HG03025 (cell line): ENCODE data around the gene RHEX.
A peak's percentile ranks its signal among the peaks of the same experiment; 100 is the strongest.
"Not testable (repeated sequence)": the region's sequence is repeated elsewhere in the genome, so short reads cannot be mapped to it uniquely, and the experiment has no call there.

Experiments
- ATAC-seq: cut with Tn5 transposase; IDR thresholded peaks from one replicate; pipeline ENCODE4 v1.9.1; 2021; ENCODE audit warnings: mild to moderate bottlenecking, moderate library complexity; ENCODE audit not compliant: unreplicated experiment, low FRiP score

RHEX gene

DNA sequence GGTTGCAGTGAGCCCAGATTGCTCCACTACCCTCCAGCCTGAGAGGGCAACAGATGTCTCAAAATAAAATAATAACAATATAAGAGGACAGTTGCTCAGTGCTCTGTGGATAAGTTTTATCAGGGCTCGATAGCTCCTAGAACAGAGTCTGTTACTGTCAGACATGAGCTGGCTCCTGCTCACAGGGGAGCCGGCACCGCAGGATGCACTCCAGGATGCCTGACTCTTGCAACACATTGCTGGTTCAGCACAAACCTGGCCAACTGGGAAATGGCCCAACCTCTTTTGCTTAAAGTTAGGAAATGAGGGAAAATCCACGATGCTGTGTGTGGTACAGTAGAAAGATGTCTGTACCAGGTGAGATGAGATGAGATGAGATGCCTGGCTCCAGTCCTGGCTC lies 23.5 kb upstream of the RHEX start:
- ATAC-seq, result no peak

DNA sequence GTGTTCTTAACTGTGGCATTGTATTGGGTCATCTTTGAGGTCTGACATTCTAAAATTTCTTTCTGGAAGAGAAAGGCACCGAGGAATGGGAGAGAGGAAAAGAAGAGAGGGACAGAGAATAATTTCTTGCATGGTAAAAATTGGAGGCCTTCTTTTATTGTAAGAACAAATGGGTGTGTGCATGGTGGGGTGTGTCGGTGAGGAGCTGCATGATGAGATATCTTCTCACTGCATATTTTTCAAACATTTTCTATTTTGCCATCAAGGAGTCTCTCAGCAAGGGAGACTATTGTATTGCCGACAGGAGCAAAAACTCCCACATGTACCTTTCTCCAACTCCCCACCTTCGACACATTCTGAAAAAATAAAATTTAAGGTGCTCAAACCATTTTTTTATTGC lies 22.8 kb upstream of the RHEX start:
- ATAC-seq, result no peak

DNA sequence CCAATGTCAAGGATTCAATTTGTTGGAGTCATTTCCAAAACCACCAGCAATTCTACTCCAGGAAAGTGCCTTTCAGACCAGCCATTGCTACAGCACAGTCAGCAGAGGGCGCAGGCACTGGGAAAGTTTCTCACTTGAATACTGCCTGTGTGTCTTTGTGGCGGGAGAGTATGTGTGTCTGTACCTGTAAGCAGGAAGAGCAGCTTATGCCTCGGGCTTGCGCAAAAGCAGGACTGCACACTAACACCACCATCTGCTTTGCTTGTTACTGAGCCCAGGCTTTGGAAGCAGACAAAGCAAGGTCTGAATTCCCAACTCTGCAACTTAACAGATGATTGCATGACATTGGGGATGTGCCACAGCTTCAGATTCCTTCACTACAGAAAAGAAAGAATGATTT lies 22.3 kb upstream of the RHEX start:
- ATAC-seq, result no peak

DNA sequence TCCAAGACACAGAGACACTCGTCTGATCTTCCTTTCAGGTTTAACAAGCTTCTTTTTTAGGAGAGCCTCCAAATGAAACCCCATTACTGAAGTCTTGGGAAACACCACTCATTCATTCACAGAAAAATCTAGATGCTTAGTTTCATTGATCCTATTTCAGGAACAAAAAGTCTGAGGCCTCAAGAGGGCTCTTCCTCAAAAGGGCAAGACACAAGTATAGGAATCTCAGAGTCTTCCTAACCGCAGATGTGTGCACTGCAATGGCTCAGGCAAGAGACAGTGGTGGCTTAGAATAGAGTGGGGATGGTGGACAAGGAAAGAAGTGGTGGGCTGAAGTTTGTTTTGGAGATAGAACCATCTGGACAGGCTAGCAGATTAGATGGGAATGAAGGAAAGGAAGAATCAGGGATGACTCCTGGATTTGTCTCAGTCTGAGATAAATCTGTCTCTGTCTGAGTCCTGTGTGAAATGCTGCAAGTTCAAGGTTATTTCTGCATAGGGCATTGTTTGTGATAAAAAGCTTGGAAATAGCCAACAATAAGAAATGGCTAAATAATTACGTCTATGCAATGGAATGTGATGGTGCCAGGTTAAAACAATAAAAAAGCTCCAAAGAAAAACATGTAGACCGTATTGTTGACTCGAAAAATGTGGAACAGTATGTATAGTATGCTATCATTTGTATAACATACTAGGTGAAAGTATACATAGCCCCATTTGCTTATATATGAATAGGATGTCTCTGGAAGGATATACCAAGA lies 20.4 kb upstream of the RHEX start:
- no peak for ATAC-seq

DNA sequence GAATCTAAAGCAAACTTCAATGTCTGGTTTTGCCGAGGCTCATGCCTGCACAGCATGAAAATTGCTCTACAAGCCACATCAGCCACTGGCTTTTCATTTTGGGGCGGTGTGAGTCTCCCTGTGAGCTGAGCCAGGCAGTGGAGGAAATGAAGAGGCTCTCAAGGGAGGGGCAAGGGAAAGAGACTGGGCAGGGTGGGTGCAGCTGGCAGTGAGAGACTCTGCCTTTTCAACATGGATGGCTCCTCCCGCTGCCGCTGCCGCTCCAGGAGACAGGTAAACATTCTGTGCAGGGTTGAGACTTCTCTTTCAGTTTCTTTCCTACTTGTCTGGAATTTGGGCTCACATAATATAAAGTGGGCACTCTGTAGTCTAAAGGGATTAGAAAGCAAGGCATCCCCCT lies 17.9 kb upstream of the RHEX start:
- ATAC-seq, result no peak

DNA sequence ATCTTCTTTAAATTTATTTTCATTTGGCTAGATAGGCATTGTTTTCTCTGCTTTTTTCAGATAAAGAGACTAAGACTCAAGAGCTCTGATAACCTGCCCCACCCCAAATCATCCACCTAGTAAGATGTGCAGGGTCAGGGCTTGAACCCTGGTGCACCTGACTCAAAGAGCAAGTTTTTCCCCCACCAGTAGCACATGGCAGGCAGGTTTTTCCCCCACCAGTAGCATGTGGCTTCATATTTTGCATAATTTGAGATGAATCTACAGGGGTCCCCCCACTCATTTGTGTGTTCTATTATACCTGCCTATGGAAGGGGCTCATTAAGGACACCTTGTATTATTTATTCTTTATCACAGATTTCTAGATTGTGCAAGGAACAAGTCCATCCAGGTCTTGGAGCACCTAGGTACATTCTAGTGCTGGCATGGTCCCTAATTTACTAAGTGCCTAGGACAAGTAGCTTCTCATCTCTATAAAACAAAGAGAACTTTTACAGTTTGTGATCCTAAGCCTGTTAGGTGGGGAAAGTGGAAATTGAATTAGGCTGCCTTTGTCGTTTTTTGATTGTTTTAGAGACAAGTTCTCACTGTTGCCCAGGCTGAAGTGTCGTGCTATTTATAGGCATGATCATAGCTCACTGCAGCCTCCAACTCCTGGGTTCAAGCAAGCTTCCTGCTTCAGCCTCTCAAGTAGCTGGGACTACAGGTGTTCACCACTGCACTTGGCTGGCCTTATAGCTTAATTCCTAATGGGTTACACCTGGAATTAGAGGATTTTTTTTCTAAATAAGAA lies 16.1 kb upstream of the RHEX start:
- no peak for ATAC-seq

DNA sequence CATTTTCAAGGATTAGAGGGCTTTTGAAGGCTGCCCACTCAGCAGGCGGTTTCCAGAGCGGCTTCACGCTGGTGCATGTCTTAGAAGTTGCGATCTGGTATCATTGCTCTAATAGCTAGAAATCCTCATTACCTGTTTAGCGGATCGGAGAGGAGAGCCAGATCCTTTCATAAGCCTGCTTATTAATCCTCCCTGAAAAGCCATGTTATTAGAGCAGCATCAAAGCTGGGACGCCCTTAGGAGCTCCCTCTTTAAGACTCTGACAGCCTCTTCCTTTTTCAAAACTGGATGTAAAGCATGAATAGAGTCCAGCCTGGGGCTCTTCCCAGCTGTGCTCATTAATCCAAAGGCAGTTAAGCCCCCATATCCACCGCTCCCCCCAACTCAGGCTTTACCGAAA lies 15.4 kb upstream of the RHEX start:
- ATAC-seq, result no peak

DNA sequence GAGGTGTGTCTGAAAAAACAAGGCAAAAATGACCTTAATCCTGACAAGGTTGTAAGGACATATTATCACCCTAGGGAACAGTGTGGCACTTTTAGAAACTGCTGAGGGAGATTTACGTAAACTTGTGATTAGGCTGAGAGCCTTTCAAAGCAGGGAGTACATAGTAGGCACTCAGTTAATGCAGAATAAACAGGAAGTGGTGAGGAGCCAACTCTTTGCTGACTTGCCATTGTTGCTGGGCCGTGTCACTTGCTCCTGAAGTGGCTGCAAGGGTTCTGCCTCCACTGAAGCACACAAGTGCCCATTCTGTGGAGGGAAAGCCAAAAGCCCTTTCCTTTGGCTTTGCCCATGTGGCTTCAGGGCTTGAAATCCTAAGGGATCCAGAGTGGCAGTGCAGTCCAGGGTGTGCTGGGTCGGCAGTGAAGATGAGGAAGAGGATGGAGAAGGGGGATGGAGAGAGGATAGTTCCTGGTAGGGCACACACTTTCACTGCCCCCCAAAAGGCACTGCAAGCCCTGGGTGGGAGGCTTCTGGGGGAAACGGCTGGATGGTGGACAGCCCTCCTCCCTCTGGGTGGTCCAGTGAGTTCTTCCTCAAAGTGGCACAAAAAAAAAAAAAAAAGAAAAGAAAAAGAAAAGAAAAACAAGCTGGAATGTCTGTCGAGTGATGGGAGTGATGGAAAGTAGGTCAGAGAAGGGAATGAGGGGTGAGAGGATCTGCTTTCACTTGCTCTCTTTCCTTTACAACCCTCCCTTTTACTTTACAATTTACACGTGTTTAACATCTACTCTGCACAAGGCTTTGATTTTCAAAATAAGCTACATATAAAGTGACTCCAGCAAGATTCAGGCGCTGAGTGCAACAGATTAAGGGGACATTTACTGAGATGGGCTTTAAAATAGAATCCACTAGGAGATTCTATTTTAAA lies 13.7 kb upstream of the RHEX start:
- ATAC-seq, result no peak

DNA sequence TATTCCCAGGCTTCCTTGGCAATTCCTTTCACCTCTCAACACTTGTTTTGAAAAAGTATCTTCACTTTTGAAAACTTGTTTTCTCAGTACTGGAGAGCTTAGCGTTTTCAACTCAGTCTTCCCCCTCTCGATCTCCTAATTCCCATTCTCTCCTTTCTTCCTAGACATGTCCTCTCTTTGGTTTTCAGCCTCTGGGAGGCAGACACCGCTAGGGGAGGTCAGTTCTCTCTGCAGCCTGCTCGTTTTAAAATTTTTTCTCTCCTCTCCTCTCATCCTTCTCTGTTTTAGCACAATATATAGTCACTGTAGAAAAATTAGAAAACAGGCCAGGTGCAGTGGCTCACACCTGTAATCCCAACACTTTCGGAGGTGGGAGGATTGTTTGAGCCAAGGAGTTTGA lies 12.6 kb upstream of the RHEX start:
- no peak for ATAC-seq

DNA sequence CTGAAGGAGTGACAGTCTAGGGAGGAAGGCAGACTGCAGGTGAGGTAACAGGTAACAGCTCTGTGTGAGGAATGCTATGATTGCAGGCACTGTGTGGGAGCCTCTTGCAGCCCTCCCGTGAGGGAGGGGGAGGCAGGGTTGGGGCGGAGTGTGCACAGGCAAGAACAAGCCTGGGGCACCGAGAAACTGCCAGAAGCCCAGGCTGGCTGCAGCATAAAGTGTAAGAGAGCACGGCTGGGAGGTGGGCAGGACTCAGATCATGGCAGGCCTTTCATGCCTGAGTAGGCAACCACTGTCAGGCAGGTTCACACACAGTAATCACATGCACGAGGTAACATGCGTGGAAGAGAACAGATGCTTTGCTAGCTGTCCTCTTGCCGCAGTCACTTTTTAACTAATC lies 11.3 kb upstream of the RHEX start:
- no peak for ATAC-seq

DNA sequence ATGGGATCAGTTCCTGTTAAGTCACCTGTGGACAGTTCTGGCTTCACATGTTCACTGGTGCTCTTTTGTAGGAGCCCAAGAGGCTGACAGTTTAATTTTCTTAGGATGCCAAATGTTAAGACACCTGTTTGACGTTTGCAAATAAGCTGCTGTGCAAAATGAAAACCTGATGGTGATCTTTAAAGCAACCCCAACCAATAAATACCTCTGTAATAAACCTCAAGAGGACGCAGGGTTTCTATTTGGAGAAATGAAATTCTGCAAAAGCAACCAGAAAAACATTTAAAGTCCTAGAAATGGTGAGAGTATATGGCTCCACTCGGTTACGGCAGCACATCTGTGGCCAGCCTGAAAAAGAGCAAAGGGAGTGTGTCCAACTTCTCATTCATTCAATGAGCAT lies 5.7 kb upstream of the RHEX start:
- ATAC-seq, result no peak

DNA sequence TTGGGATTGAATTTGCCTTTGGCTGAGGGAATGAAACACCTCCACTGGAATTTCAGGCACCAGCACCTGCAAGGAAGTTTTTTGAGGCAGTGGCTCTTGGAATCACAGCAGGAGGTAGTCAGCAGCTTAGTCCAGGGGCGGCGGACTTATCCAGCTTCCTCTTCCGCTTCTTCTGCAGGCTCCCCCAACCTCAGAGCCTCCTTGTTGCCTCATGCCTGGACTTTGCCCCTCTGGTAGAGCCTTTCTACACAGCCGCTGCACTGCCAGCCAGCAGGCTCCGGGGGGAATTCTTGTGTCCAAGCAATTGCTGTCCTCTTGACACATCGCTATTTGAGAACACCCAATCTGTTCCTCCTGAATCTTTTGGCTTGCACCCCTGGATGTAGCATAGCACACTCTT lies 4.4 kb upstream of the RHEX start:
- ATAC-seq, result no peak

DNA sequence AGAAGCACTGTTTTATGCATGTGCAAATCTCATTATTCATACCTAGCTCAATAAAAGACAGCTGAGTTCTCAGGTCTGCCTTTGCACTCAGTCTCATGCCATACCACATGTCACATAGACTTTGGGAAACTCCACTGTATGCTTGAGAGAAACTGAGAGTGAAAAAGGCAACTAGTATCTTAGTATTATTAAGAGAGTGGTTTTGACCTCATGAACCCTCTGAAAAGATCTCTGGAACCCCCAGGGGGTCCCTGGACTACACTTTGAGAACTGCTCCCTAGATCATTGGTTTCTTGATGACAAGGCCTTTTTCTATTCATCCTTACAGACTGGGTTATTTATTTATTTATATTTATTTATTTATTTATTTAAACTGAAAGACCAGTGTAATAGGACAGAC lies 3.7 kb upstream of the RHEX start:
- no peak for ATAC-seq

DNA sequence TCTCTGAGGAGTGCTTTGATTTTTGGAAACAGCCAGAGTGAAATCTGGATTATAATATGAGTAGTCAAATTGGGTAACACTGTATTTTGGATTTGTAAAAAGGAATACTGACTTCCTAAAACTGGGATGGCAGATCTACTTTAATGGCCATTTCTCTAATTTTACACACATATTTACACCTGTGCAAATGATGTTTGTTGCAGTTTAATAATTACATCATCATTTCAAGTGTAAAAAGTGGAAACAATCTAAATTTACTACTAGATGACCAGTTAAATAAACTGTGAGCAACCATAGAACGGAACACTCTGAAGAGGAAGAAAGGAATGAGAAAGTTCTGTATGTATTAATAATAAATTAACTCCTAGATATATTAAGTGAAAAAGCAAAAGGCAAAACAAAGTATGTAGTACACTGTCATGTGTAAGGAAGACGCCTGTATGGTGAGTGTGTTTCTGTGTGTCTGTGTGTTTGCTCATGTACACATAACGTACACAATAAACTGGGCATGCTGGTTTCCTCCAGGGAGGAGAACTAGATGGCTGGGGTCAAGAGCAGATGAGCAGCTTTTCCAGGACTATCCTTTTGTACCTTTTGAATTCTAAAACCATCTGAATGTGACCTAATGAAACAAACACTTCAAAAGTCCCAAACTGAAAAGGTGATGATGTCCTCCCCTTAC lies 2.9 kb upstream of the RHEX start:
- ATAC-seq, result no peak

DNA sequence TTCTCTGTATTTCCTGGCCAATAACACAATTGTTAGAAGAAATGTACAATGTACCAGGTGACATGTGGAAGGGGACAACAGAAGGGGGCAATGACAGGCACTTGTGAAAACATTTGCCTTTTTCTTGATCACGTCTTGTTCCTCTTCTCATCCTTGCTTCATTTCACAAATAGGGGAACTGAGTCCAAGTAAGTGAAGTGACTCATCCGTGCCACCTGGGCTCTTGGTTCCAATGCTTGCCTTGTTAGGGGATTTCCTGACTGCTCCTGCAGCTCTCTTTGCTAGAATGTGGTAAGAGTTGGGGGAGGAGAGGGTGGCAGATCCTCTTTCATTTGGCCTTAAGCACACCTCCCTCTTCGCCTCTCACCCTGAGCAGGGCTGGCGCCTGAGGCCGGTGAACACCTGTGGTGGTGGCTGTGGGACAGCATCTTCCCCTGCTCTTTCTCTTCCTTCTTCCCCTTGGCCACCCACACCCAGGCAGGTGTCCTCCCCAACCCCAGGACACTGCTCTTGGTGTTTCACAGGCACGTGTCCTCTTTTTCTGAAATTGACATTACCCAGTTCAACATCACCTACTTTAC lies 2.2 kb upstream of the RHEX start:
- peak; percentile 82 for ATAC-seq

DNA sequence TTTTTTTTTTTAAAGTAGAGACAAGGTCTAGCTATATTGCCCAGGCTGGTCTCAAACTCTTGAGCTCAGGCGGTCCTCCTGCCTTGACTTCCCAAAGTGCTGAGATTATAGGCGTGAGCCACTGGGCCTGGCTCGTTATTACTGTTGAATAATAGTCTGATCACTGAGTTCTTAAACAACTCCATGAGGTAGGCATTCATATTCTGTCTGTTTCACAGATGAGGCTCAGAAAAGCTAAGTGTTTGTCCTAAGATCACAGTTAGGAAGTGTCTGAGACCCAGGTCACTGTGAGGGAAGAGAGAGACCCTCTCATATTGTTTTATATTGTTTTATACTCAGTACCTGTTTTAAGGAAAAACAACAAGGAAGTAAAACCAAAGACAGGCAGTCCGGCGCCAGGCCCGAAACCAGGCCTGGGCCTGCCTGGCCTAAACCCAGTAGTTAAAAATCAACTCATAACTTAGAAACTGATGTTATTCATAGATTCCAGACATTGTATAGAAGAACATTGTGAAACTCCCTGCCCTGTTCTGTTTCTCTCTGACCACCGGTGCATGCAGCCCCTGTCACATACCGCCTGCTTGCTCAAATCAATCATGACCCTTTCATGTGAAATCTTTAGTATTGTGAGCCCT lies 625 bp upstream of the RHEX start:
- not testable (repeated sequence) for ATAC-seq

DNA sequence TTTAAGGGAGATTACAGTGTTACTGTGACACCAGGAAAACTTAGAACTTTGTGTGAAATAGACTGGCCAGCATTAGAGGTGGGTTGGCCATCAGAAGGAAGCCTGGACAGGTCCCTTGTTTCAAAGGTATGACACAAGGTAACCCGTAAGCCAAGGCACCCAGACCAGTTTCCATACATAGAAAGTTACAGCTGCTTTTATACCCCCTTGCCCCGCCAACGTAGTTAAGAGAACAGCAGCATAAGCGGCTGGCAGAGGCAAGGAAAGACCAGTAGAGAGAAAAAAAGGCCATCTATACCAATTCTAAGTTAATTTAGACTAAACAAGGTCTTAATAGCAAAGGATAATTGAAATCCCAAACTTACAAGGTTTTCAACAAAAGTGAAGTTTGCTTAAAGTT lies 643 bp downstream of the RHEX start:
- ATAC-seq, result not testable (repeated sequence)

DNA sequence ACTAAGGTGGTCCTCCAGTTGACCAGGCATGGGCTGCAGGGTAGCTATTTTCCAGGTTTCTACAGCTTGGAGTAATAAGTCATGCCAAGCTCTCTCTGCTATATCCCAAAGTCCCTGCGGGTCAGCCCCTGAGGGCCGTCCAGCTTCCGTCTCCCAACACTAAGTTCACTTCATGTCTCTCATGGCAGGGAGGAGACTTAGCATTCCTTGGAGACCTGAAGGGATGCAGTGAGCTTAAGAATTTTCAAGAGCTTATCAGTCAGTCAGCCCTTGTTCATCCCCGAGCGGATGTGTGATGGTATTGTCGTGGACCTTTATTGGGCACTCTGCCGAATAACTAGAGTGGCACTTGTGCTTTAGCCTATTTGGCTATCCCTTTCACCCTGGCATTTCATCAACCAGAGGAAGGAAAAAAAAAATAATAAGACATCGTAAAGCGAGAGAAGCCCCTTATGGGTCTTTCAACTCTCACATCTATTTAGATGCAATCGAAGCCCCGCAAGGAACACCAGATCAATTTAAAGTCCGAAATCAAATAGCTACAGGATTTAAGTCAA lies 2.2 kb downstream of the RHEX start:
- not testable (repeated sequence) for ATAC-seq

DNA sequence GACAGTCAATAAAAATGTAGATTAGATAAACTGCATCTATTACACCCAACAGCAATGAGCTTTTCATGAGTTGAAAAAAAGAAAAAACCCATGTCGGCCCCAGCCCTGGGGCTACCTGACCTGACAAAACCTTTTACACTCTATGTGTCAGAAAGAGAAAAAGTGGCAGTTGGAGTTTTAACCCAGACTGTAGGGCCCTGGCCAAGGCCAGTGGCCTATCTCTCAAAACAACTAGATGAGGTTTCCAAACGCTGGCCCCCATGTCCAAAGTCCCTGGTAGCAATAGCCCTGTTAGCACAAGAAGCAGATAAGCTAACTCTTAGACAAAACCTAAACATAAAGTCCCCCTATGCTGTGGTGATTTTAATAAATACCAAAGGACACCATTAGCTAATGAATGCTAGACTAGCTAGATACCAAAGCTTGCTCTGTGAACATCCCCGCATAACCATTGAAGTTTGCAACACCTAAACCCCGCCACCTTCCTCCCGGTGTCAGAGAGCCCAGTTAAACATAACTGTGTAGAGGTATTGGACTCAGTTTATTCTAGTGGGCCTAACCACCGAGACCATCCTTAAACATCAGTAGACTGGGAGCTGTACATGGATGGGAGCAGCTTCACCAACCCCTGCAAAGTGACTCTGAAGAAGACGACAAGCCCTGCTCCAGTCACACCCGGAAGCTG lies 2.8 kb downstream of the RHEX start:
- not testable (repeated sequence) for ATAC-seq
